Trophoblast cell (in vitro differentiated cells and primary cell): ENCODE results near the gene IL20.

Source experiments
- DNase-seq, 2 donors: peaks; one replicate each; pipeline ENCODE4 v3.0.0-alpha.2; 2016
- H2AFZ ChIP-seq: 2 replicates; pipeline ENCODE4 v1.6.1; 2013; ENCODE audit warnings: low read length, moderate library complexity, mild to moderate bottlenecking; ENCODE audit not compliant: insufficient read depth, poor library complexity
- H2AK5ac ChIP-seq: 2 replicates; pipeline ENCODE4 v1.6.1; 2013; ENCODE audit warnings: mild to moderate bottlenecking, low read length
- H2BK120ac ChIP-seq: 2 replicates; pipeline ENCODE4 v1.6.1; 2013; ENCODE audit warnings: low read length, mild to moderate bottlenecking, moderate library complexity; ENCODE audit not compliant: insufficient read depth, poor library complexity
- H2BK12ac ChIP-seq: 2 replicates; pipeline ENCODE4 v1.6.1; 2013; ENCODE audit warnings: mild to moderate bottlenecking, low read length, moderate library complexity
- H2BK5ac ChIP-seq: 2 replicates; pipeline ENCODE4 v1.6.1; 2013; ENCODE audit warnings: low read length, low read depth, moderate library complexity, mild to moderate bottlenecking; ENCODE audit not compliant: poor library complexity
- H3K14ac ChIP-seq: 2 replicates; pipeline ENCODE4 v1.6.1; 2013; ENCODE audit warnings: mild to moderate bottlenecking, low read length
- H3K18ac ChIP-seq: 2 replicates; pipeline ENCODE4 v1.6.1; 2013; ENCODE audit warnings: mild to moderate bottlenecking, low read length
- H3K23ac ChIP-seq: 2 replicates; pipeline ENCODE4 v1.6.1; 2013; ENCODE audit warnings: low read length
- H3K27ac ChIP-seq: 2 replicates; pipeline ENCODE4 v1.5.1; 2013; ENCODE audit warnings: low read depth, mild to moderate bottlenecking, inconsistent platforms, low read length, moderate library complexity
- H3K27me3 ChIP-seq: 2 replicates; pipeline ENCODE4 v1.6.1; 2013; ENCODE audit warnings: inconsistent platforms, mild to moderate bottlenecking, low read length, moderate library complexity; ENCODE audit not compliant: insufficient read depth
- H3K36me3 ChIP-seq, 2 experiments: 1 replicate in 1 of 2; 2 replicates in 1 of 2; pipeline ENCODE4 v1.6.1; 2013; ENCODE audit warnings: low read length in 2 of 2, mild to moderate bottlenecking in 2 of 2, moderate library complexity in 1 of 2; ENCODE audit not compliant: insufficient read depth in 2 of 2, control insufficient read depth in 1 of 2
- H3K4ac ChIP-seq: 2 replicates; pipeline ENCODE4 v1.6.1; 2013; ENCODE audit warnings: low read depth, mild to moderate bottlenecking, low read length, moderate library complexity
- H3K4me1 ChIP-seq, 2 experiments: 1 replicate in 1 of 2; 2 replicates in 1 of 2; pipeline ENCODE4 v1.6.1; 2013; ENCODE audit warnings: low read length in 2 of 2, mild to moderate bottlenecking in 2 of 2, moderate library complexity in 1 of 2; ENCODE audit not compliant: insufficient read depth in 2 of 2, control insufficient read depth in 1 of 2
- H3K4me2 ChIP-seq: 2 replicates; pipeline ENCODE4 v1.6.1; 2013; ENCODE audit warnings: inconsistent platforms, mild to moderate bottlenecking, low read length, moderate library complexity
- H3K4me3 ChIP-seq: 2 replicates; pipeline ENCODE4 v1.5.1; 2013; ENCODE audit warnings: mild to moderate bottlenecking, low read depth, low read length, inconsistent platforms
- H3K79me1 ChIP-seq: one replicate; pipeline ENCODE4 v1.6.1; 2013; ENCODE audit warnings: low read length
- H3K79me2 ChIP-seq: 2 replicates; pipeline ENCODE4 v1.6.1; 2013; ENCODE audit warnings: low read length, mild to moderate bottlenecking; ENCODE audit not compliant: control insufficient read depth, insufficient read depth, poor library complexity
- H3K9ac ChIP-seq: 2 replicates; pipeline ENCODE4 v1.6.1; 2013; ENCODE audit warnings: mild to moderate bottlenecking, low read length
- H3K9me3 ChIP-seq: 2 replicates; pipeline ENCODE4 v1.6.1; 2013; ENCODE audit warnings: low read depth, mild to moderate bottlenecking, control low read depth, inconsistent platforms, low read length; ENCODE audit not compliant: insufficient read depth
- H4K12ac ChIP-seq: 2 replicates; pipeline ENCODE4 v1.6.1; 2013; ENCODE audit warnings: low read depth, mild to moderate bottlenecking, low read length, moderate library complexity
- H4K8ac ChIP-seq: 2 replicates; pipeline ENCODE4 v1.6.1; 2013; ENCODE audit warnings: low read depth, mild to moderate bottlenecking, low read length, moderate library complexity
- H4K91ac ChIP-seq: one replicate; pipeline ENCODE4 v1.6.1; 2013; ENCODE audit warnings: low read depth, mild to moderate bottlenecking, low read length, moderate library complexity
- WGBS: extraction: QIAGEN DNeasy Blood & Tissue Kit; methylation state at CpG from one replicate; pipeline ENCODE4 v1.1.7; 2013; ENCODE audit warnings: missing lambda C conversion rate; ENCODE audit not compliant: insufficient read length, insufficient coverage; ENCODE audit errors: extremely low coverage; 5-methylcytosine and 5-hydroxymethylcytosine counted together

IL20 gene

GRCh38 chr1:206885341-206886060, 20.1 kb downstream of the IL20 start:
- Histone ChIP-seq H3K9ac (no peak overlapping the region), H4K12ac (no peak overlapping the region), H3K79me2 (no peaks in the 10 kb centered on the region), H3K14ac (no peak overlapping the region), H3K4ac (no peak overlapping the region), H3K4me2 (no peak overlapping the region), H3K9me3 (no peaks in the 10 kb centered on the region), H3K4me3 (no peak overlapping the region), H3K36me3 (no peaks in the 10 kb centered on the region), H2BK5ac (no peak overlapping the region), H3K18ac (no peak overlapping the region), H4K91ac (no peak overlapping the region), H2BK12ac (no peak overlapping the region), H3K27me3 (no peaks in the 10 kb centered on the region), H3K27ac (no peak overlapping the region), H2AFZ (no peak overlapping the region), H3K79me1 (no peaks in the 10 kb centered on the region), H3K23ac (no peak overlapping the region), H2BK120ac (no peak overlapping the region), H2AK5ac (no peak overlapping the region), H4K8ac (no peak overlapping the region), H3K4me1 (no peaks in the 10 kb centered on the region)
- WGBS: no CpG with 5 or more reads among the region's 3 CpGs
- no peak for DNase-seq

DNA sequence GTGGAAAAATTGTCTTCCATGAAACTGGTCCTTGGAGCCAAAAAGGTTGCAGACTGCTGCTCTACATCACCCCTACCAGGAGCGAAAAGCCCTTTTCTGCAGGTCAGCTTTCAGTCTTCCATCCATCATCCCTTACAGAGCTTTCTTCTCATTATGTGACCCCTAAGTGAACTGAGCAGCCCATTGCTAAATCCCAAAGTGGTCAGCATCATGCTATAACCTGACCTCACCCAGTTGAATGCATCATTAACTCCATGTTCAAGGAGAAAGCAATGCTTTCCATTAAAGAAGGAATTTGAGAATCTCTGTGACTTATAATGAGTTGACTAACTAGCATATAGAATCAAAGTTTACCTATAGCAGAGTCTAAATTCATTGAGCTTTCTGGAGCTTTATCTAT, 21.4 kb downstream of the IL20 start:
- no peaks in the 10 kb centered on the region for H3K9me3 ChIP-seq
- no peak for DNase-seq
- H4K91ac ChIP-seq: no peak overlapping the region
- H3K4me1 ChIP-seq: no peaks in the 10 kb centered on the region
- H2BK12ac ChIP-seq: no peak overlapping the region
- no peak overlapping the region for H3K9ac ChIP-seq
- no peaks in the 10 kb centered on the region for H3K79me2 ChIP-seq
- H3K27me3 ChIP-seq: no peaks in the 10 kb centered on the region
- no peak overlapping the region for H3K14ac ChIP-seq
- no peak overlapping the region for H3K4ac ChIP-seq
- no peak overlapping the region for H4K8ac ChIP-seq
- no peak overlapping the region for H3K27ac ChIP-seq
- no peak overlapping the region for H3K4me3 ChIP-seq
- no peak overlapping the region for H4K12ac ChIP-seq
- no peak overlapping the region for H2AK5ac ChIP-seq
- no peak overlapping the region for H2AFZ ChIP-seq
- H3K36me3 ChIP-seq: no peaks in the 10 kb centered on the region
- no peak overlapping the region for H3K18ac ChIP-seq
- no peak overlapping the region for H3K23ac ChIP-seq
- WGBS: no CpG with 5 or more reads among the region's 1 CpG
- no peaks in the 10 kb centered on the region for H3K79me1 ChIP-seq
- no peak overlapping the region for H2BK5ac ChIP-seq
- no peak overlapping the region for H2BK120ac ChIP-seq
- H3K4me2 ChIP-seq: no peak overlapping the region

DNA sequence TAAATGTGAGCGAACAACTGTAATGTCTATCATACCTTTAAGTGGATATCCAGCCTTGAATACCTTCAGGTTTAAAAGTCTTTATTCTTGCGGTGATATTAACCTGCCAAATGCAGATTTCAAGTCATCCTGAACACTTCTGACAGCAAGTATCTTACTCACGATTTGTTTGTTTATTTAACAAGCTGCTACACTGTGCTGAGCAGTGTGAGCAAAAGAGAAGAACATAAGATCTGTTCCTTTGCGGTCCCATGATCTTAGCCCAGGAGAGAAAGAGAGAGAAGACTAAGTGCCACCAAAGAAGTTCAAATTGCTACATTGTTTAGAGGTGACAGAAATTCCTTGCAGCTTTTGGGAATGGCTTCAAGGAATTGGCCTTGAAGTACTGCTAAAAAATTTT, 22.3 kb downstream of the IL20 start:
- no peak overlapping the region for H3K18ac ChIP-seq
- no peak overlapping the region for H4K12ac ChIP-seq
- no peak overlapping the region for H3K4ac ChIP-seq
- H3K27ac ChIP-seq: no peak overlapping the region
- H3K4me1 ChIP-seq: no peaks in the 10 kb centered on the region
- H3K23ac ChIP-seq: no peak overlapping the region
- no peak overlapping the region for H3K4me2 ChIP-seq
- H3K36me3 ChIP-seq: no peaks in the 10 kb centered on the region
- no peak overlapping the region for H4K8ac ChIP-seq
- H2AFZ ChIP-seq: no peak overlapping the region
- H3K4me3 ChIP-seq: no peak overlapping the region
- H3K9ac ChIP-seq: no peak overlapping the region
- no peaks in the 10 kb centered on the region for H3K79me2 ChIP-seq
- H2AK5ac ChIP-seq: no peak overlapping the region
- DNase-seq: no peak
- no peak overlapping the region for H4K91ac ChIP-seq
- no peak overlapping the region for H2BK12ac ChIP-seq
- no CpG with 5 or more reads among the region's 4 CpGs for WGBS
- H3K27me3 ChIP-seq: no peaks in the 10 kb centered on the region
- no peak overlapping the region for H2BK120ac ChIP-seq
- H3K14ac ChIP-seq: no peak overlapping the region
- H3K79me1 ChIP-seq: no peaks in the 10 kb centered on the region
- no peaks in the 10 kb centered on the region for H3K9me3 ChIP-seq
- H2BK5ac ChIP-seq: no peak overlapping the region

GRCh38 chr1:206890125-206891060, 25.0 kb downstream of the IL20 start:
- no peak overlapping the region for H2AFZ ChIP-seq
- H3K9ac ChIP-seq: no peak overlapping the region
- no peaks in the 10 kb centered on the region for H3K79me2 ChIP-seq
- no peak overlapping the region for H3K4me2 ChIP-seq
- H3K4me1 ChIP-seq: peaks cover 6% of the 10 kb centered on the region in 2 experiments
- WGBS: no CpG with 5 or more reads among the region's 15 CpGs
- no peak overlapping the region for H2BK120ac ChIP-seq
- no peak overlapping the region for H3K4me3 ChIP-seq
- H2BK12ac ChIP-seq: no peak overlapping the region
- no peak overlapping the region for H3K14ac ChIP-seq
- H3K27ac ChIP-seq: no peak overlapping the region
- no peaks in the 10 kb centered on the region for H3K79me1 ChIP-seq
- no peak overlapping the region for H3K23ac ChIP-seq
- H4K91ac ChIP-seq: no peak overlapping the region
- H3K36me3 ChIP-seq: no peaks in the 10 kb centered on the region
- no peak overlapping the region for H4K8ac ChIP-seq
- H3K27me3 ChIP-seq: no peaks in the 10 kb centered on the region
- H3K4ac ChIP-seq: no peak overlapping the region
- no peak overlapping the region for H3K18ac ChIP-seq
- no peaks in the 10 kb centered on the region for H3K9me3 ChIP-seq
- no peak overlapping the region for H2AK5ac ChIP-seq
- H2BK5ac ChIP-seq: no peak overlapping the region
- peak; percentile 12 to 52 for DNase-seq
- no peak overlapping the region for H4K12ac ChIP-seq
